CD1c-positive myeloid dendritic cell (primary cell): ENCODE measurements around the gene ZDHHC3.

Experiments
- DNase-seq: peaks from one replicate; pipeline ENCODE4 v3.0.0-alpha.2; 2016; ENCODE audit errors: extremely low spot score

ZDHHC3 gene

GRCh38 chr3:44926921-44927320, 49.1 kb downstream of the ZDHHC3 start:
- no peak for DNase-seq

- no peak for DNase-seq
Observed at GRCh38 chr3:44926172-44926571, 49.8 kb downstream of the ZDHHC3 start.

GRCh38 chr3:44924457-44925084, 51.4 kb downstream of the ZDHHC3 start:
- no peak for DNase-seq

GRCh38 chr3:44923632-44924456, 52.1 kb downstream of the ZDHHC3 start:
- no peak for DNase-seq

GRCh38 chr3:44920081-44920480, 55.9 kb downstream of the ZDHHC3 start:
- DNase-seq = no peak

GRCh38 chr3:44918581-44918980, 57.4 kb downstream of the ZDHHC3 start:
- DNase-seq = no peak

GRCh38 chr3:44918087-44918486, 57.9 kb downstream of the ZDHHC3 start:
- DNase-seq = no peak

- DNase-seq = peak; percentile 5
Observed at GRCh38 chr3:44915702-44916438, 60.1 kb downstream of the ZDHHC3 start.

- no peak for DNase-seq
Observed at GRCh38 chr3:44914936-44915335, 61.0 kb downstream of the ZDHHC3 start.

GRCh38 chr3:44913868-44914468, 62.0 kb downstream of the ZDHHC3 start:
- peak; percentile 67 for DNase-seq

GRCh38 chr3:44910693-44911092, 65.3 kb downstream of the ZDHHC3 start:
- no peak for DNase-seq

GRCh38 chr3:44909063-44909462, 66.9 kb downstream of the ZDHHC3 start:
- no peak for DNase-seq

- DNase-seq = no peak
Observed at GRCh38 chr3:44907612-44908011, 68.4 kb downstream of the ZDHHC3 start.

GRCh38 chr3:44906997-44907396, 69.0 kb downstream of the ZDHHC3 start:
- DNase-seq = no peak

- no peak for DNase-seq
Observed at GRCh38 chr3:44905446-44906157, 70.4 kb downstream of the ZDHHC3 start.

- no peak for DNase-seq
Observed at GRCh38 chr3:44903751-44904150, 72.2 kb downstream of the ZDHHC3 start.

GRCh38 chr3:44903314-44903713, 72.7 kb downstream of the ZDHHC3 start:
- no peak for DNase-seq

GRCh38 chr3:44902628-44903027, 73.3 kb downstream of the ZDHHC3 start:
- DNase-seq = no peak

- no peak for DNase-seq
Observed at GRCh38 chr3:44899683-44900367, 76.1 kb downstream of the ZDHHC3 start.

GRCh38 chr3:44896440-44896839, 79.5 kb downstream of the ZDHHC3 start:
- DNase-seq = no peak

GRCh38 chr3:44894485-44894884, 81.5 kb downstream of the ZDHHC3 start:
- no peak for DNase-seq
